D721Med (cell line): ENCODE results near the gene TMEM269.

ENCODE experiments used
- DNase-seq: peaks from one replicate; pipeline ENCODE4 v3.0.0; 2011; ENCODE audit warnings: low spot score; ENCODE audit not compliant: insufficient read length
- FAIRE-seq: peaks from 2 replicates; lab custom pipeline; 2011; peaks lifted over from hg19 to GRCh38; lab: Jason Lieb, UNC
- TF ChIP-seq, protein P1 (sequence below): IDR thresholded peaks from 2 replicates; pipeline ENCODE4 v1.5.1; 2012; ENCODE audit warnings: mild to moderate bottlenecking, control low read depth; ENCODE audit not compliant: insufficient read depth; ENCODE audit errors: missing control alignments

The TMEM269 gene

DNA sequence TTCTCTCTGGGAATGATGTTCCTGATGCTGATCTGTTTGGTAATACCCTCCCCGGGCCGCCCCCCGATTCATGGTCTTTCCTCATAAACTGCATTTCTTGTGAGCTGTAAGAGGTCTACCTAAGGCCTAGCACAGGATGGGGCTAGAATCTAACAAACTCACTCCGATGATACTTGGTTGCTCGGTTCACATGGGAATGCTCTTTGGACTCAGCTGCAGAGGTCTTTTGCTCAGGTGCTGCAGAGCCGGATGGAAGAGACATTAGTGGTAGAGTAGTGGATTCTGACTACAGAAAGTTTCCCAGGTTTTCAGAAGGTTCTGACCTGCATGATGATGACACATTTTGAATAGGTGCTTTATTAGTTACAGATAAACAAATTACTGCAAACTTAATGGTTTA lies 8.3 kb upstream of the TMEM269 start:
- FAIRE-seq (no peak), DNase-seq (no peak)
- TF ChIP-seq, protein P1, sequence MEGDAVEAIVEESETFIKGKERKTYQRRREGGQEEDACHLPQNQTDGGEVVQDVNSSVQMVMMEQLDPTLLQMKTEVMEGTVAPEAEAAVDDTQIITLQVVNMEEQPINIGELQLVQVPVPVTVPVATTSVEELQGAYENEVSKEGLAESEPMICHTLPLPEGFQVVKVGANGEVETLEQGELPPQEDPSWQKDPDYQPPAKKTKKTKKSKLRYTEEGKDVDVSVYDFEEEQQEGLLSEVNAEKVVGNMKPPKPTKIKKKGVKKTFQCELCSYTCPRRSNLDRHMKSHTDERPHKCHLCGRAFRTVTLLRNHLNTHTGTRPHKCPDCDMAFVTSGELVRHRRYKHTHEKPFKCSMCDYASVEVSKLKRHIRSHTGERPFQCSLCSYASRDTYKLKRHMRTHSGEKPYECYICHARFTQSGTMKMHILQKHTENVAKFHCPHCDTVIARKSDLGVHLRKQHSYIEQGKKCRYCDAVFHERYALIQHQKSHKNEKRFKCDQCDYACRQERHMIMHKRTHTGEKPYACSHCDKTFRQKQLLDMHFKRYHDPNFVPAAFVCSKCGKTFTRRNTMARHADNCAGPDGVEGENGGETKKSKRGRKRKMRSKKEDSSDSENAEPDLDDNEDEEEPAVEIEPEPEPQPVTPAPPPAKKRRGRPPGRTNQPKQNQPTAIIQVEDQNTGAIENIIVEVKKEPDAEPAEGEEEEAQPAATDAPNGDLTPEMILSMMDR: no peak

DNA sequence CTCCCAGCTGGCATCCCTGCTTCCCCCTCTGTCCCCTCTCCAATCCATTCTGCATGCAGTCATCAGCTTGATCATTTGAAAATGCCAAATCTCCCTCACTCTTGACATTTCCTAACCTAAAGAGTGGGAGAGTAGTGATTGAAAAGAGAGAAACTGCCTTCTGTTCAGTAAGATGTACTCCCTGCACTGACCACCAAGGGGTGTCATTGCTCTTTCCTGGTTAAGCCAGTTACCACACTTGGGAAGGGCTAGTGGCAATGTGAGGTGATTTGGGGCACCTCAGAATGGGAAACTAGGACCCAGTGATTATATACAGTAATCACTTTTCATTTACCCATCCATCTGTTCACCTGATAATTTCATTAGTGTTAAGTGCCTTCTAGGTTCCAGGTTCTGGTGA lies 6.9 kb upstream of the TMEM269 start:
- FAIRE-seq (peak; percentile 29), DNase-seq (peak; percentile 70)
- TF ChIP-seq, protein P1: peak; percentile 95

DNA sequence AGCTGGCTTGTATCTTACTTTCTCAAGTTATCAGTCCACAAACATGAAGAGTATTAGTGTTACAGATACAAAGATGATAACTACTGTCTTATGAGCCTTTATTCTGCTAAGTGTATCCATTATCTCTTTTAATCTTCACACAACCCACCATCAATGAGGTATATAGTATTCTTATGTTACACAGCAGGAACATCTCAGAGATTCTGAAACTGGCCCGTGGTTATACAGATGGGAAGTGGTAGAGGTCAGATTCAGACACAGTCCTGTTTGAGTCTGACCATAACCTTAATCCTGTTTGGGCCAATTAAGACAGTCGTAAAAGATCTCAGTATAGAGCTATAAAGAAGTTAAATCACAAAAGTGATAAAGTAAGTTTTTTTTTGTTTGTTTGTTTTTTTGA lies 5.1 kb upstream of the TMEM269 start:
- TF ChIP-seq, protein P1: no peak
- DNase-seq: no peak
- no peak for FAIRE-seq

DNA sequence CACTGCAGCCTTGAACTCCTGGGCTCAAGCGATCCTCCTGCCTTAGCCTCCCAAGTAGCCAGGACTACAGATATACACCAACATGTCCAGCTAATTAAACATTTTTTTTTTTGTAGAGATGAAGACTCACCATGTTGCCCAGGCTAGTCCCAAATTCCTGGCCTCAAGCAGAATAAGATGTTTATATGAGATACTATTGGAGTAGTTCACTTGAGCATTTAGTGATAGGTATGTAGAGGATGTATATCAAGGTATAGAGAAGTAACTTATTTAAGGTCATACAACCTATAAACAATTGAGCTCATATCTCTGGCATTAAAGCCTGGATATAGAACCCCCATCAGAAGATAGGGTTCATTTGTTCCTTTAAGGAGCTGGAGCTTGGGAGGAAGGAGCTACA lies 4.6 kb upstream of the TMEM269 start:
- no peak for FAIRE-seq
- DNase-seq: no peak
- TF ChIP-seq, protein P1: no peak

DNA sequence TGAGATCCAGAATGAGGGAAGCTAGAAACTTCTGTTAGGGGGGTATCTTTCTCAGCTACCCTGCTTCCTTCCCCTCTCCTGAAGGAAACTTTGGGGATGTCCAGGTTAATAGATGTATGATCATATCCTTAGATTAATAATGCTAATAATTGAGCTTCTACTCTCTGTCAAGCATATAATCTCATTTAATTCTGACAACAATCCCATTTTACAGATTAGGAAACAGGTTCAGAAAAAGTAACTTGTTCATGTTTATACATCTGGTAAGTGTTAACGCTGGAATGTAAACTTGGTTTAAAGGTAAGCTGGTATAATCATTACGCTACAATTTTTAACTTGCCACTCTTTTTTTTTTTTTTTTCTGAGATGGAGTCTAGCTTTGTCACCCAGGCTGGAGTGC lies 1.7 kb upstream of the TMEM269 start:
- TF ChIP-seq, protein P1: no peak
- no peak for DNase-seq
- FAIRE-seq: no peak

DNA sequence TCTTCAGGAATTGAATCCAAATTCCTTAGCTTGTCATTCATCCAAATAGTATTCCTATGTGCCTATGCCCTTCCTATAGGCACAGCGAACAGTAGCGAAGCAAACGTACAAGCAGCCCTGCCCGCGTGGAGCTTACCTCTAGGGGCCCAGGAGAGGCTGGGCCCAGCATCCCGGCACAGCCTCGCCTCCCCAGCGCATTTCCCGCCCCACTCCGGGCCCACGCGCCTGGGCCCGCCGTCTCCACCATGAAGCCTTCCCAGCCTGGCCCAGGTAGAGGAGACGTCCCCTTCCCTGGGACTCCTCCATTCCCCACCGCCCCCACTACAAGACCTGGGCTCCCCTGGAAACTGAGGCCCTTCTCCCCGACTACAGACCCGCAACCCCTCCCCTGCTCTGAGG lies 245 bp upstream of the TMEM269 start:
- no peak for FAIRE-seq
- TF ChIP-seq, protein P1: no peak

DNA sequence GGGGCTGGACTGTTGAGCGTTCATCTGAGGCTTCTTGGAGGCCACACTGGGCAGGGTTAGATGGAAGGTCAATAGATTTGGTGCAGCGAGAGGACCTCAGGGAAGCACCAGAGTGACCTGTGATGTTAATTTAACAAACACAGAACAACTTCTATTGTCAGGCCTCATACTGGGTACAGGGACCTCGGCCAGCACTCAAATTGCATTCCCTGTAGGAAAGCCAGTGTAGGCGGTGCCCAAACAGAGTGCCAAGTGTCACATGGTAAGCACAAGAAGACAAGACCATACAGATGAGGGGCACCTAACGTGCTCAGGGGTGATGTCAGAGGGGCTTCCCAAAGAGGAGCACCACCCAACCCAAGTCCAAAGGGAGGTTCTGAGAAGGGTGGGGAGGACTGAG lies 1.3 kb downstream of the TMEM269 start:
- TF ChIP-seq, protein P1: no peak
- DNase-seq: no peak
- FAIRE-seq: no peak

More for the DNA sequence above, 245 bp upstream of the TMEM269 start:
- DNase-seq: no peak
